Measurements from ENCODE around the gene PROM1.

The PROM1 gene

DNA sequence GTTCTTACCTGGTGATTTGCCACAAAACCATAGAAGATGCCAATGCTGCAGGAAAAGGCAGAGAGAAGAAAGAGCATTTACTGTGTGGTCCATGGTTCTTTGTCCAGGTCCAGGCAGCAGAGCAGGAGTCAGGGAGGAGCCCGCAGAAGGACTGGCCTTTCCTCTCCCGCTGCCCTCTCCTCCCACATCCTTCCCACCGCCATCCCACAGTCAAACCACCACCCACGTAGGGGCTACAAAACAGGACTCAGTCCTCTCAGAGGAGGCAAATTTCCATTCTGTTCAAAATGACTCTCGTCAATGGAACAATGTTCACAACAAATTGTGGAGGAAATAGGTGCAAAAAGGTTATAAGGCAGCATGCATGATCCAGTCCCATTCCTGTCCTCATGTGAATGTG, 58.6 kb downstream of the PROM1 start:
- DNase-seq (ENCODE audit: low read depth) = no peak

DNA sequence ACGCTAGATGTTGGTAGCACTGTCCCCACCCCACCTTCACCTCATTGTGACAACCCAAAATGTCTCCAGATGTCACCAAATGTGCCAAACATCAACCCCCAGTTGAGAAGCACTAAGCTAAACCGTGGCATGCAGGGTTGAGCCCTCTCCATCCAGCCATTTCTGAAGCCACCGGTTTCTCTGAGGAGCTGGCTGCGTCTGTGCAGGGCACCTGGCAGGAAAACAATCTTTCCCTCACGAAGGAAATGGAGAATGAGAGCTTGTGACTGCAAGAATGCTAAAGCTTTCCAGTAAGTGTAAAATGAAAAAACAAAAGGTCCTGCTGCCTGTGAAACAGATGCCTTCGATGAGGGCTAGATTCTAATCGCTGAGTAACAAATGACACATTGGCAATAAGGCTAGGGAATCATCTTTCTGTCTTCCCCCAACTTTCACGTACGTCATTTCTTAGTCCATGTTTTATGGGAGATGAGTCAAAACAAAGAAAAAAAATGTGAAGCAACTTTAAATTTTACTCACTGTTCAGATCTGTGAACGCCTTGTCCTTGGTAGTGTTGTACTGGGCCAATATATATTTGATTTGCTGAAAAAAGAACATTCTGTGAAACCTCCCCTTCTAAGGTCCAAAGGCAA, 59.9 kb downstream of the PROM1 start:
- DNase-seq (ENCODE audit: low read depth) = no peak

DNA sequence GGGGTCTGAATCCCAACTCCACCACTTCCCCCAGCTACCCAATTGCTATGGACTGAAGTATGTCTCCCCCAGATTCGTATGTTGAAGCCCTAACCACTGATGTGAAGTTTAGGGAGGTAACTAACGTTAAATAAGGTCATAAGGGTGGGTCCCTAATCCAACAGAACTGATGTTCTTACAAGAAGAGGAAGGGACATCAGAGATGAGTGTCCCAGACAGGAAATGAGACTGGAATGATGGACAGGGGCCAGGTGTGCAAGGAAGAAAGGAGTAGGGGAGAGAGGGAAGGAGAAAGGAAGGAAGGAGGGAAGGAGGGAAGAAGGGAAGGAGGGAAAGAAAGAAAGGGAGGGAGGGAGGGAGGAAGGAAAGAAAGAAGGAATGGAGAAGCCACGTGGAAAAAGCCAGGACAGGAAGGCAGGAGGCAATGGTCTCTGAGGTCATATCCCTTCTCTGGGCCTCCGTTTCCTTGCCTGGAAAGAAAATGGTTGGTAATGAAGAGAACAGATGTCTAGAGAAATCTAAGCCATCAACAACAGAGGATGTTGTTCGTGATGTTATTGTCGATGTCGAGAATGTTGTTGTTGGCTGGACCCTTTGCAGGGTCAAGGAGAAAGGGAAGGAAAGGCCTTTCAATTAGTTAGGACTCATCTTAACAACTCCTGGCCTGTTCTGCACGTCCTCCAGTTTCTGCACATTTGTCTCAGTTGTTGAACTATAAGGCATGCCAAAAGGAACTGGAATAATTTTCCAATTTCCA, 61.8 kb downstream of the PROM1 start:
- no peak for DNase-seq (ENCODE audit: low read depth)

DNA sequence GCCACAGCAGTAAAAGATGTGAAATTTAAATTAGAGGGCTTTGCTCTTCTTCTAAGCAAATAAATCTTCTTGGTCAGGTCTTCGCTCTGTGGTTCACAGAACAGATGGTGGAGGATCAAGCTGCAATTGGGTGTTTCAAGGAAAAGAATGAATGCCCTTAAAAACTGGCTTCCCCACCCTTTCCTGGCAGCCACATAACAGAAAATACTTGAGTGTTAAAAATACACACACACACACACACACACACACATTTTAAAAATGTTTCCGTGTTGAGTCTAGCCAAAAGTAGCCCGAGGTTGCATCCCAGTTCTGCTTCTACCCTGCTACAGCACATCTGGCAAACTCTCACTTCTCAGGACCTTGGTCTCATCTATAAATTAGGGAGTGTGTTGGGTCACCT, 64.2 kb downstream of the PROM1 start:
- no peak for DNase-seq (ENCODE audit: low read depth)

DNA sequence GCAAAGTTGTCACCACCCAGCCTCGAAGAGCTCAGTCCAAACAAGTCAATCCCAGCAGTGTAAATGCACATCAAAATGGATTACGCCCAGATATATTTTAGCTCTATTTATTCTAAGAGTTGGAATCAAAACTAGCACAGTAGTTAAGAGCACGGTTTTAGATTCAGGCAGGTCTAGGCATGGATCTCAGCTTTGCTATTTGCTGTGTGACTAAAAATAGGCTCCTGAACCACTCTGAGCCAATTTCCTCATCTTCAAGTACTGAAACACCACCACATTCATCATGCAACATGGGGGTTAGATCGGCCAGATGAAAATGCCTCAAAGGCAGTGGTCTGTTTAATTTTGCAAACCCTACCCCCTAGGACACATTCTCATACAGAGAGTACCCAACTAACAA, 65.0 kb downstream of the PROM1 start:
- DNase-seq (ENCODE audit: low read depth) = no peak

DNA sequence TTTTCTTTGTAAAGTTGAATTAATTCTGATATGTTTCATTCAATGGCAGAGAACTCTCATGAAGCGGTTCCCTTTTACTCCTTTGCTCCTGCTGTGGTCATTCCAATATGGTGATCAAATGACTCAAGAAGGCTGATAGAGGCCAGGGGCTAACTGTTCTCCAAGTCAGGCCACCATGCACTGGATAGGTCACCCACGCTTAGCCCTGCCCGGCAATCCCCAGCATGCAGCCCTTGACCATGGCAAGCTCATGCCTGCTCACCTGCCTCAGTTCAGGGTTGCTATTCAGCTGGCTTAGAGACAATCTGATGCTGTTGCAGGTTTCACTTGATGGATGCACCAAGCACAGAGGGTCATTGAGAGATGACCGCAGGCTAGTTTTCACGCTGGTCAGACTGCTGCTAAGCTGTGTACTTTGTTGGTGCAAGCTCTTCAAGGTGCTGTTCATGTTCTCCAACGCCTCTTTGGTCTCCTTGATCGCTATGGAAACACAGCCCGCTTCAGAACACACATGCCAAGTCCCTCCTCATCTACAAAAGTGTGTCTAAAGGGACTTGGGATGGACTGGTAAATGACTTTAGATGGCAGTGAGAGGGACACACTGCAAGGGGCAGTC, 65.7 kb downstream of the PROM1 start:
- no peak for DNase-seq (ENCODE audit: low read depth)

DNA sequence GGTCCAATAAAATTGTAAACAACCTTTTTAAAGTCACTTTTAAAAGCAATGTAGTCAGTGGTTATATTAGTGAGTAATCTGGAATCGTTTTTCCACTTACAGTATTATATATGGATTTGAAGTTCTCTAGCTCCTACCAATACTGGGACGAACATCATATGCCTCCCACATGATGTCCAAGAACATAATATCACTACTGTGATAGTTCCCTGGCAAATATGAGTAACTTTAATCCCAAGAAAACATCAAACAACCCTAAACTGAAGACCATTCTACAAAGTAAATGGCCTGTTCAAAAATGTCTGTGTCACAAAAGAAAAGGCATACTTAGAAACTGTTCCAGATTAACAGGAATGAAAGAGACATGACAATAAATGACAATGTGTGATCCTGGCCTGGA, 67.3 kb downstream of the PROM1 start:
- no peak for DNase-seq (ENCODE audit: low read depth)

DNA sequence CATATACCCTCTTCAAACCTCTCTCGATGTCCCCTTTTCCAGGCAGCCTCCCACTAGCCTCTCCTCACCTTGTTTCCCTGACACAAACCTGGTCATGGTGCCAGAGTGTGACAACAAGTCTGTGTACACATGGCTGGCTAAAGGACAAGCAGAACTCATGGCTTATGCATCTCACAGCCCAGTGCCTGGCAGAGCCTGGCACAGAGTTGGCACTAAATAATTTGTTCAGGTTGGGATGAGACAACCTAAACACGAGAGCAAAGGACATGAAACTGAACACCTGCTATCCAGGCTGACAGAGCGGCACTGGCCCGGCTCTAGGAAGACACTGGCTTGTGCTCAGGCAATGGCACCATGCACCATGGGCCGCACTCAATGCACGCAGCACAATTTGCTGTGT, 72.7 kb downstream of the PROM1 start:
- no peak for DNase-seq (ENCODE audit: low read depth)

DNA sequence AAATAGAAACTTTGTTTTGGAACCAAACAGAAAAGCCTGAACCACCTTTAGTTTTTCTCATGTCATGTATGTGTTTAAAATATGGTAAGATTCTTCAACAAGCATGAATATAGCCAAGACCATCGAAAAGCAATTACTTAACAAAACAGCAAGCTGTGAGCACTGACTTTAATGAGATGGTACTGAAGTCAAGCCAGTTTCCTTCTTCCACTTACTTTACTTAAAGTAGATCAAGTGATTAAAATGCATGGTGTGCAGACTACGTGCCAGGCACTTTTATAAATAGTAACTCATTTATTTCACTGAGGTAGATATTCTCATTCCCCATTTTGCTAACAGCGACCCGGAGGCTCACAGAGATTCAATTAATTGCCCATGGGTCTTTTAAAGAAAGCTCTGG, 74.7 kb downstream of the PROM1 start:
- DNase-seq (ENCODE audit: low read depth) = no peak

DNA sequence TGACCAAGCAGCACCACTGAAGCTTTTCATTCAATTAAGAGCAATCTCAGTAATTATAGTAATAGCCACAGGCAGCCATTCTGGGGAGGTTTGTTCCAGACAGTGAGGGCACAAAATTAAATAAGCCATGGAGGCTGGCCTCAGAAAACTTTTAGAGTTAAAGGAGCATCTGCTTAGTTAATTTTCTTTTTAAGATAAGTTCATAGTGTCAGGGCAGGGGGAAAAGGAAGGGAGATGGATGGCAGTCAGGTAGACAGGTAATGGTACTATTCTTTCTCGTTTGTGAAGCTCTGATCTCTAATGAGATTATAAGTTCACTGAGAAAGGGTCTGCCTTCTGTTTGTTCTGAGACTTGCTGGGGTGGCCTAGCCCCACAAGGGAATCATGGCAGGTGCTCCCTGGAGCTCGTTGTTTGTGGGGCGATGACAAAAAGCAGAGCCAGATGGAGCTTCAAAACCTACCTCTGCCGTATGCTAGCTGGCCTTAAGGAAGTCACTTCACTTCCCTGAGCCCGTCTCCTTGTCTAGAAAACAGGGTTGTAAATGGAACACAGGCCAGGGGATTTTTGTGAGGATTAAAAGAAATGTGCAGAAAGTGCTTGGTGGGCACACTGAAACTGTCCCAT, 76.2 kb downstream of the PROM1 start:
- no peak for DNase-seq (ENCODE audit: low read depth)

DNA sequence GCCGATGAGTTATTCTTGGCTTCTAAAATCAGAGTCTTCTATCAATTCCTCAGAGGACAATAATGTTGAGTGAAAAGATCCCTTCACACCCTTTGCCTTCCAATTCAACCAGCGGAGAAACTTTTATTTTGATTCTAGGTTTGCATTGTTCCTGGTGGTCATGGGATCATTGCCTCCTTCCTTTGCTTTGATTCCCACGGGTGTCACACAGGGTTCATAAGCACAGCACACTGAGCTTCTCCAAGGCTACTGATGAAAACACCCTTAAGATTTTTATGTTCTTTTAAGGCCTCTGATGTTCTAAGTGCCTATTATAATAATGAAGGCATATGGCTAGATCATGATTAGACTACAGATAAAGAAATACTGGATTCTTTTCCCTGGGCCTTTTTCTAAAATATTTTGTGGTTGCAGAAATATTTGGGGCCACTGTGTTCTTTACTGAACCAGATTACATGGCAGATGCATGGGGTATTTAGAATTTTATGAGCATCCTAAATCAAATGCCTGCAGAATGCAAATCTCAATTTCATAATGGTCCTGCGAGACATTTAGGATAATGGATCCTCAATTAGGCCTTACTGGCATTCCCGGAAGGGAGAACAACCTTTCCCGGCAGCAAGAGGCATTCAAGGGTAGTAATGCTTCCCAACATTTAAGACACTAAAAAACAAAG, 76.9 kb downstream of the PROM1 start:
- DNase-seq (ENCODE audit: low read depth) = no peak

DNA sequence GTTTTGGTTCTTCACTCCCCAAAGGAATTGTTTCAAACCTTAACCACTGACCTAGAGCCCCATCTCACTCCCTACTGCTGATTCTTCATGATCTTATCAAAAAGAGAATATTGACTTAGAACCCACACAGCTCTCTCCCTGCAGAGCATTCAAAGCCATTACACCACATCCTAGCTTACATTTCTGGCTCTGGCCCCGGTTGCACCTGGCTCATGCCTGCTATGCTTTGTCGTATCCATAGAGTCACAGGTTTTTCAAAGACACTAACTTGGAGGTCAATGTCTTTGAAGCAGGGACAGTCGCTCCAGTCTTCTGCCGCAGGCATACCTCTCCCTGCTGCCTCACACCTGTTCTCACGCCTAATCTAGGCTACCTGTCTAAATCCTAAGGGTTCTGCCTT, 78.1 kb downstream of the PROM1 start:
- DNase-seq (ENCODE audit: low read depth) = no peak

DNA sequence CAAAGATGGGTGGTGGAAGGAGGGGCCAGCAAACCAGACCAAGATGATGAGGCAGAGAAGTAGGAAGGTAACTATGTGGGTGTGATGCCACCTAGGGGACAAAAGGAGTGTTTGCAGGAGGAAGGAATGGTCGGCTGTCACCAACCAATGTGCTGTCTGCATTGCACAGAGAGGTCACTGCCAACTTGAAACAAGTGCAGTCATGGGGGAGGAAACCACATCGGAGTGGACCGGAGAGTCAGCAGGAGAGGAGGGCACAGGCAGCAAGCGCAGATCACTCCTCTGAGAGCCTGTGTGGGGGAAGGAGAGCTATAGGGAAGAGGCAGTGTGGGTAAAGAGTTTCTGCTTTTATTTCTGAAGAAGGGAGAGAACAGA, 82.4 kb downstream of the PROM1 start:
- peak; percentile 45 for DNase-seq (ENCODE audit: low read depth)

DNA sequence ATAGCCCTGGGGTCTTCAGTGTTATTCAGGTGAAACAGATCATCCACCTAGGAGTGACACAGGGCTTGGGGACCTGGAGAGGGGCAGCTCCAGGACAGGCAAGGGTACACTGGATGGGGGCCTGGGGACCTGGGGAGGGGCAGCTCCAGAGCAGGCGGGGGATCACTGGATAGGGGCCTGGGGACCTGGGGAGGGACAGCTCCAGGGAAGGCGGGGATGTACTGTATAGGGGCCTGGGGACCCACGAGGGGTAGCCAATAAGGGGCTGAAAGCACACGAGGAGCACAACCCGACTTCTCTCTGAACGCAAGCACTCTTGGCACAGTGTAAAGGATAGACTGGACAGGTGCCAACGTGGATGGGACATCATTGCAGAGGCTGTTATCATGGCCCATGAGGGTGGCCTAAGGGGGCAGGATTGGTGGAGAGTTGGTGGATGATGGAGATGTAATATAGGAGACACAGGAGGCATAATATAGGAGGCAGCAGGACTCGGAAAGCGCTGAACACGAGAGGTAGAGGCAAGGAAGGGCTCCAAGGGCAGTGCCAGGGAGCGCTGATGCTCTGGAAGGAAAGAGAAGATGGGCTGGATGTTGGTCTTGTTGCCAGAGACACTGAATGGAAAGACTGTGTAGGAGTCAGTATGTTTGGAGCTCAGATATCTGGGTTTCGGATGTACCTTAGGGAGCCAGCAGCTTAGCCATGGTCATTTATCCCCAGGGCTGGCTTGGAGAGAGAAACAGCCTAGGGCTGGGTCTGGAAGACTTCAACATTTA, 82.9 kb downstream of the PROM1 start:
- no peak for DNase-seq (ENCODE audit: low read depth)

DNA sequence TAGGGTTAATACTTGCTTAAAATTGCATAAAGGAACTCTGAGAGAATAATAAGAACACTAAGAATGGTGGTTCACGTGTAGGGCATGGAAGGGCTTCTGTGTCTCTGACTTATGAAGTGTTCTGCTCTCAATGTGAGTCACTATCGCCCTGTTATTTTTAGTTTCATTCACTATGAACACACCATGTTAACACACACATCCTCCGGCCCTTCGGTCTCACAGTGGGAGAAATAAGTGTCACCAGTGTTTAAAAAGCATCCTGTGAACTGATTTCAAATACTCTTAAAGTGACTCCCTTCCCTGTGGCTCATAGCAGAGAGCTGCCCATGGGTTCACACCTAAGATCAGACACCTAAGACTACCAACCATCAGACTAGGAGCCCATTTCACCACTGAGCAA, 87.0 kb downstream of the PROM1 start:
- DNase-seq (ENCODE audit: low read depth) = no peak

DNA sequence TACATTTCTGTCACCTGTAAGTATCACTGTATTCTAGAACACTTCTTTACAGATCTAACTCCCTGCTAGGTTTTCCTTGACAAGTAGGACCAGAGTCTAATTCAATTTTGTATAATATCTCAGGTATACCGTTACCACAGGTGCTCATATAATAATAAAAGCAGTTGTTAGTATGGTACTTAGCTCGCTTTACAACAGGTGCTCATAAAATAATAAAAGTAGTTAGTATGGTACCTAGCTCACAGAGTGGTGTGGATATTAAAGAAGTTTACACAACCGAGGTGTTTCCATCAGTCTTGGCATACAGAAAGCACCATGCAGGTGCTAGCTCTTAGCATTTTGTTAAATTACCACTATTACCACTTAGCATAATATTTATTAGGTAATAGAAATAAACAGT, 88.0 kb downstream of the PROM1 start:
- DNase-seq (ENCODE audit: low read depth) = no peak

DNA sequence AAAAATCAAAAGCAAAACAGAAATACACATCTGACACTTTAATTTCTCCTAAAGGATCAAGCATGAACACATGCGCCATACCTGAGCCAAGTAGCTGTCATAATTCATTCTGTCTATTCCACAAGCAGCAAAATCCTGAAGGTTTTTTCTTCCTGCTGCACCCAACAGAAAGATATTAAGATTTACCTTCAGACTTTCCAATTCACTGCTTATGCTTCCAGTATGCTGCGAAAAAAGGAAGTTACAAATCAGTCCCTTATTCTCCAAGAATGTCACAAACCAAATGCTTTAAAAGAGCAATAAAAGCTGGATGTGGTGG, 91.7 kb downstream of the PROM1 start:
- DNase-seq (ENCODE audit: low read depth) = no peak

DNA sequence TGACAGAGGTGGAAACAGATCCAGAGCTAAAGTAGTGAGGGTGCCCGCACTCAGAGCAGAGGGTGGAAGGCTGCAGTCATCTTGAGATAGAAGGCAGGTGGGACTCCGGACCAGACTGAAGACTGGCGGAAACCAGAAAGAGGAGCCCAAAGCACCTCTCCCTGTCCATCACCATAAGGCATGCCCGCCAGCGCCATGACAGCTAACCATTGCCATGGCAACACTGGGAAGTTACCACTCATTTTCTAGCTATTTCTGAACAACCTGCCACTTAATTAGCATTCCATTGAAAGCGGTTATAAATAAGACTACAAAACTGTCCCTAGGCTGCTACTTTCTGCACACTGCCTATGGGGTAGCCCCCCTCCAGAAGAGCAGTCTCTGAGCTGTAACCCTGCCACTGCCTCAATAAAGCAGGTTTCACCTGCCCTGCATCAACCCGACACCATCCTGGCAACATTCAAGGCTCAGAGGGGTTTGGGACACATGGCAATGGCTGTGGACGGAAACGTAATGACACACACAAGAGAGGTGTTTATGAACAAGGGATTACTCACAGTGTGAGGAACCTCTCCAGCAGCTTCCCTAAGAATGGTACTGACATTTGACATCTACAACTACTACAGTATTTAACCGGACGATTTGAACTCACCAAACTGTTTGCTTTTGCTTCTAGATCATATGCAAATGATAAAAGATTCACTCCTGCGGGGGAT, 93.1 kb downstream of the PROM1 start:
- DNase-seq (ENCODE audit: low read depth) = no peak

DNA sequence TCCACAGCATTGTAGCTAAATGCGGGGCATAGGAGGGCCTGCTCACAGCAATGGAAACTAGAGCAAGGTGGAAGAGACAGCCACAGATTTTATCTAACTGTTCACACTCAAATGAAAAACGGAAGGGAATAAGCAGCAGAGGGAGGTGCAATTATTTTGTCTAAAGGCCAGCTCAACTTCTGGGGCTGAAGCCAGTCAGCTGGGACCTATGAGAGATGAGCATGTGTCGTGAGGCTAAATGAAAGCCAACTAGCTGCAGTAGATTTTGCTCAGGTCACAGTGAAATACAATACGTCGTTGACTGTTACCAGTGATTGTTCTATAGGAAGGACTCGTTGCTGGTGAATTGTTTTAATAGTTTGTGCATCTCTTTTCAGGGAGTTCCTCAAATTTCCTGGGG, 94.4 kb downstream of the PROM1 start:
- DNase-seq (ENCODE audit: low read depth) = no peak

DNA sequence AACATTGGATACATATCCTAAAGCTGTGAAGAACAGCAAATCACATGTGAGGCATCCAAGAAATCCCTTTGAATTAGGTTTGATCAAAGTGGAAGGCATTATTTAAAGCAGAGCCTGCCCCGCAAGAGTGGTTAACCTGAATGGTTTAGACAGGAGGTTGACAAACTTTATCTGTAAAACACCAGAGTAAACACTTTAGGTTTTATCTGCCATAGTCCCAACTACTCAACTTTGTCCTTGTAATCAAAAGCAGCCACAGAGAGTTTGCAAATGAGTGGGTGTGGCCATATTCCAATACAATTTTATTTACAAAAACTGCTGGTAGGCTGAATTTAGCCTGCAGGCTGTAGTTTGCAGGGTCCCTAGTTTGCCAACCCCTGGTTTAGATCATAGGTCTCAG, 95.6 kb downstream of the PROM1 start:
- DNase-seq (ENCODE audit: low read depth) = no peak

DNA sequence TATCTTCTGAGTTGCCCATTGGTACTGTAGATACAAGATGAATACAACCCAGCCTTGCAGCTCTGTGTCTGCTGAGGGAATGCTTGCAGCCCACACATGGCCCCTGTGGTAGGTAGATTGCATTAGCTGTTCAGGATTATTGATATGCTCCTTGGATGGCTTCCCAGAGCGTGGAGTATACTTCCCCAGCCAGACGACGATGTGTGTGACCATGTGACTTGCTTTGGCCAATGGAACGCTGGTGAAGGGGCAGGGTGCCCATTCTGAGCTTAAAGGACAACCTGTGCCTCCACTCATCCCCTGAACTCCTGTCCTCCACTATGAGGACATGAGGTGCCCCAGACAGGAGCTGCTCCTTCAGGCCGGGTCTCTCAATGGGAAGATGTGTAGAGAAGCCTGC, 96.9 kb downstream of the PROM1 start:
- DNase-seq (ENCODE audit: low read depth) = no peak

All from CMK (cell line).